NCI-H1436 treated with DMSO at 0.1 percent for 48 hours (cell line): ENCODE measurements around the gene PDCD6IP.
"Not testable (repeated sequence)": the region's sequence is repeated elsewhere in the genome, so short reads cannot be mapped to it uniquely, and the experiment has no call there.

Experiments
- DNase-seq: peaks from one replicate; lab custom pipeline; 2025; lab: John Stamatoyannopoulos, UW

Gene PDCD6IP

GRCh38 chr3:33795131-33795530, 3.3 kb upstream of the PDCD6IP start:
- DNase-seq = no peak

- DNase-seq = no peak
These were observed 2.4 kb upstream of the PDCD6IP start for GRCh38 chr3:33795856-33796536.

GRCh38 chr3:33798113-33798417, 365 bp upstream of the PDCD6IP start:
- no peak for DNase-seq

GRCh38 chr3:33799202-33799551, 747 bp downstream of the PDCD6IP start:
- no peak for DNase-seq

- no peak for DNase-seq
These were observed 4.8 kb downstream of the PDCD6IP start for GRCh38 chr3:33803252-33803651.

- no peak for DNase-seq
These were observed 5.6 kb downstream of the PDCD6IP start for GRCh38 chr3:33803894-33804526.

- no peak for DNase-seq
These were observed 8.8 kb downstream of the PDCD6IP start for GRCh38 chr3:33807191-33807590.

- DNase-seq = no peak
These were observed 10.1 kb downstream of the PDCD6IP start for GRCh38 chr3:33808559-33808958.

- DNase-seq = no peak
These were observed 12.1 kb downstream of the PDCD6IP start for GRCh38 chr3:33810545-33810944.

- no peak for DNase-seq
These were observed 23.6 kb downstream of the PDCD6IP start for GRCh38 chr3:33821989-33822388.

- no peak for DNase-seq
These were observed 25.4 kb downstream of the PDCD6IP start for GRCh38 chr3:33823821-33824220.

- no peak for DNase-seq
These were observed 26.7 kb downstream of the PDCD6IP start for GRCh38 chr3:33825111-33825510.

GRCh38 chr3:33826206-33826605, 27.8 kb downstream of the PDCD6IP start:
- no peak for DNase-seq

- DNase-seq = no peak
These were observed 28.3 kb downstream of the PDCD6IP start for GRCh38 chr3:33826688-33827087.

GRCh38 chr3:33829720-33830119, 31.3 kb downstream of the PDCD6IP start:
- no peak for DNase-seq

- no peak for DNase-seq
These were observed 32.6 kb downstream of the PDCD6IP start for GRCh38 chr3:33831053-33831452.

GRCh38 chr3:33833408-33834095, 35.1 kb downstream of the PDCD6IP start:
- DNase-seq = no peak

- DNase-seq = no peak
These were observed 35.6 kb downstream of the PDCD6IP start for GRCh38 chr3:33834096-33834453.

GRCh38 chr3:33837182-33837581, 38.8 kb downstream of the PDCD6IP start:
- DNase-seq = not testable (repeated sequence)

- no peak for DNase-seq
These were observed 40.9 kb downstream of the PDCD6IP start for GRCh38 chr3:33839283-33839682.

GRCh38 chr3:33840179-33840578, 41.7 kb downstream of the PDCD6IP start:
- DNase-seq = no peak

GRCh38 chr3:33848624-33849347, 50.4 kb downstream of the PDCD6IP start:
- DNase-seq = no peak

GRCh38 chr3:33850599-33850998, 52.2 kb downstream of the PDCD6IP start:
- not testable (repeated sequence) for DNase-seq
